Measurements from ENCODE around the gene GALNT14. TPM values are rescaled to one million over a fixed set of nuclear protein-coding genes. Genes with fewer than 3 reads are reported as not detected.
A peak's percentile ranks its signal among the peaks of the same experiment; 100 is the strongest.

The GALNT14 gene
- total RNA-seq, 1 experiment from 2014 or later = 6.0 TPM

DNA sequence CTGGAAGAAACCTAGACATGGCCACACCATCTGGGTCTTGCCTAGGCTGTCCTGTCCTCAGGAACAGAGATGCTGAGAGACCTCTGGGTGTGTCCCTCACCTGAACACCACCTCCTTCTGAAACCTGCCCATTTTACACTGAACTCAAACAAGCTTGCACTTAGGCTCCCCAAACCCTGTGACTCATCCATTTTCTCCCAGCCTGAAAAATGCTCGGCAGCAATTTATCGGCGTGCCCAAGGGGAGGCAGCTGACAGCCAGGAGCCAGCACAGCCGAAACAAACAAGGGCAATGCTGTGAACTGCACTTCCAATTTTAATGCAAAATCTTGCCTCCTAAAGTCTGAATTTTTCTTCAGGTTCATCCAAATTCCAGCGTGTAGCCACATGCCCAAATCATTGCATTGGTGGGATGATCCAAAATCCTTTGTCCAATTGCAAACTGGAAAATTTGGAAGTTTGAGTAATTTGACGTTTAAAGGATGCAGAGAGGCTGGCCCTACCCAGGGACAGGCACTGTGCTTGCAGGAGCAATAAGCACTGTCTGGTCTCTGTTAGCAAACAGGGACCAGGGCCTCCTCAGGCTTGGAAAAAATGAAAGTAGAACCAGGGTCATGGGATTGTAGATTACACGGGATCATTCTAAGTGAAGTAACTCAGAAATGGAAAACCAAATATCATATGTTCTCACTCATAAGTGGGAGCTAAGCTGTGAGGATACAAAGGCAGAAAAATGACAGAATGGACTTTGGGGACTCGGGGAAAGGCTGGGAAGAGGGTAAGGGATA is 67.7 kb downstream of the GALNT14 start:
- H3K4me3 Mint-ChIP-seq = no peak overlapping the region
- no peak for DNase-seq (ENCODE audit: low spot score)
- ATAC-seq = no peak
- ChIA-PET POLR2A (no interaction called here), CTCF (interaction anchor here (0.9 to 2.3 kb wide), 5 partner anchors 9 to 359 kb away, joined by 3 to 9 read pairs (median 4); no protein-coding TSS in a partner anchor)
- H3K4me1 Mint-ChIP-seq = peaks cover 26% of the 10 kb centered on the region
- H3K36me3 Mint-ChIP-seq = no peaks in the 10 kb centered on the region
- H3K27me3 Mint-ChIP-seq (ENCODE audit: low read depth) = no peaks in the 10 kb centered on the region
- H3K27ac Mint-ChIP-seq = peak overlapping the region; percentile 18; the same call in 1 of the 2 replicates
- no peaks in the 10 kb centered on the region for H3K9me3 Mint-ChIP-seq
- no peak for TF ChIP-seq ZBTB21 (CRISPR knock-in tag; IDR thresholded peaks at IDR 0.05; ENCODE audit: borderline replicate concordance)
- no peak for TF ChIP-seq ATF1 (CRISPR knock-in tag; IDR thresholded peaks at IDR 0.05)
- no peak for TF ChIP-seq ESRRA (CRISPR knock-in tag; IDR thresholded peaks at IDR 0.05; ENCODE audit: borderline replicate concordance)
- no peak for TF ChIP-seq FOXK1 (CRISPR knock-in tag; IDR thresholded peaks at IDR 0.05)
- TF ChIP-seq, protein P1, sequence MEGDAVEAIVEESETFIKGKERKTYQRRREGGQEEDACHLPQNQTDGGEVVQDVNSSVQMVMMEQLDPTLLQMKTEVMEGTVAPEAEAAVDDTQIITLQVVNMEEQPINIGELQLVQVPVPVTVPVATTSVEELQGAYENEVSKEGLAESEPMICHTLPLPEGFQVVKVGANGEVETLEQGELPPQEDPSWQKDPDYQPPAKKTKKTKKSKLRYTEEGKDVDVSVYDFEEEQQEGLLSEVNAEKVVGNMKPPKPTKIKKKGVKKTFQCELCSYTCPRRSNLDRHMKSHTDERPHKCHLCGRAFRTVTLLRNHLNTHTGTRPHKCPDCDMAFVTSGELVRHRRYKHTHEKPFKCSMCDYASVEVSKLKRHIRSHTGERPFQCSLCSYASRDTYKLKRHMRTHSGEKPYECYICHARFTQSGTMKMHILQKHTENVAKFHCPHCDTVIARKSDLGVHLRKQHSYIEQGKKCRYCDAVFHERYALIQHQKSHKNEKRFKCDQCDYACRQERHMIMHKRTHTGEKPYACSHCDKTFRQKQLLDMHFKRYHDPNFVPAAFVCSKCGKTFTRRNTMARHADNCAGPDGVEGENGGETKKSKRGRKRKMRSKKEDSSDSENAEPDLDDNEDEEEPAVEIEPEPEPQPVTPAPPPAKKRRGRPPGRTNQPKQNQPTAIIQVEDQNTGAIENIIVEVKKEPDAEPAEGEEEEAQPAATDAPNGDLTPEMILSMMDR (IDR thresholded peaks at IDR 0.05) = no peak
- TF ChIP-seq TCF7 (CRISPR knock-in tag; IDR thresholded peaks at IDR 0.05; ENCODE audit: low read depth) = no peak
- no peak for TF ChIP-seq ZNF396 (CRISPR knock-in tag; IDR thresholded peaks at IDR 0.05; ENCODE audit: borderline replicate concordance)
- TF ChIP-seq ZNF263 (CRISPR knock-in tag; IDR thresholded peaks at IDR 0.05; ENCODE audit: low read depth) = no peak
- TF ChIP-seq, protein P2, sequence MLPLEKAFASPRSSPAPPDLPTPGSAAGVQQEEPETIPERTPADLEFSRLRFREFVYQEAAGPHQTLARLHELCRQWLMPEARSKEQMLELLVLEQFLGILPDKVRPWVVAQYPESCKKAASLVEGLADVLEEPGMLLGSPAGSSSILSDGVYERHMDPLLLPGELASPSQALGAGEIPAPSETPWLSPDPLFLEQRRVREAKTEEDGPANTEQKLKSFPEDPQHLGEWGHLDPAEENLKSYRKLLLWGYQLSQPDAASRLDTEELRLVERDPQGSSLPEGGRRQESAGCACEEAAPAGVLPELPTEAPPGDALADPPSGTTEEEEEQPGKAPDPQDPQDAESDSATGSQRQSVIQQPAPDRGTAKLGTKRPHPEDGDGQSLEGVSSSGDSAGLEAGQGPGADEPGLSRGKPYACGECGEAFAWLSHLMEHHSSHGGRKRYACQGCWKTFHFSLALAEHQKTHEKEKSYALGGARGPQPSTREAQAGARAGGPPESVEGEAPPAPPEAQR (CRISPR knock-in tag; IDR thresholded peaks at IDR 0.05) = no peak

DNA sequence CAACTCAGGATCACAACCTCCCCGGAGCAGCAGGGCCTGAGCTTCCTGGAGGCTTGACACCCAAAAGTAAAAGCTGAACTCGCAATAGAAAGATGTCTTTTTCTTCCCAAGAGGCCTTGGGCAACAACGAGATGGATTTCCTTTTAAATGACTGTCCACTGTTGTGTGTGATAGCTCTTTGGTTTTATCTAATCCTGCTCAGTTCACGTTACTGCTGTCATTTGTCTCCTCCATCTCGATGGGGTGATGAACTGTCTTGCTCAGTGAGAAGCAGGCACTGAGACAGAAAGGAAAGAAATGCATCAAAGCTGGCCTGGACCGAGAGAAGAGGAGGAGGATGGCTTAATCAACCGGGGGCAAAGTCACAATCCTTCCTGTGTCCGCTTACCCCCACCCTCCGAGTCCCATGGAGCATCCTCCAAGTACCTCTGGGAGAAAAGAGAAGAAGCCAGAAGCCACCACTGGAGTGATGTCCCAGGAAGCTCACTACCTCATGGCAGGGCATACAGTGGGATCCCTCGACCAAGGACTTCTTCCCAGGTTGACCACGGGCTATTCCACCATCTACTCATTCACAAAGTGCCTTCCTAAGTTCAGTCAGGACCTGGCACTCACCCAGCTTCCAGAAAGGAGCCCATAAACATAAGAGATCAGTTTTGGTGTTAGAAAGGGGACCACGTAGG is 68.5 kb downstream of the GALNT14 start:
- ATAC-seq (no peak), DNase-seq (ENCODE audit: low spot score) (no peak)
- H3K9me3 Mint-ChIP-seq = no peaks in the 10 kb centered on the region
- H3K36me3 Mint-ChIP-seq = no peaks in the 10 kb centered on the region
- H3K4me1 Mint-ChIP-seq = peaks cover 19% of the 10 kb centered on the region
- CTCF ChIA-PET = interaction anchor here (1.4 to 2.3 kb wide), 2 partner anchors 10 to 100 kb away, joined by 4 to 9 read pairs; no protein-coding TSS in a partner anchor
- no peak overlapping the region for H3K27ac Mint-ChIP-seq
- POLR2A ChIA-PET = no interaction called here
- H3K4me3 Mint-ChIP-seq = no peak overlapping the region
- H3K27me3 Mint-ChIP-seq (ENCODE audit: low read depth) = no peaks in the 10 kb centered on the region
- TF ChIP-seq, protein P3, sequence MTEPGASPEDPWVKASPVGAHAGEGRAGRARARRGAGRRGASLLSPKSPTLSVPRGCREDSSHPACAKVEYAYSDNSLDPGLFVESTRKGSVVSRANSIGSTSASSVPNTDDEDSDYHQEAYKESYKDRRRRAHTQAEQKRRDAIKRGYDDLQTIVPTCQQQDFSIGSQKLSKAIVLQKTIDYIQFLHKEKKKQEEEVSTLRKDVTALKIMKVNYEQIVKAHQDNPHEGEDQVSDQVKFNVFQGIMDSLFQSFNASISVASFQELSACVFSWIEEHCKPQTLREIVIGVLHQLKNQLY (CRISPR knock-in tag; IDR thresholded peaks at IDR 0.05) = no peak
- TF ChIP-seq PRRX2 (CRISPR knock-in tag; IDR thresholded peaks at IDR 0.05) (no peak), SMAD3 (CRISPR knock-in tag; IDR thresholded peaks at IDR 0.05; ENCODE audit: borderline replicate concordance) (no peak), ZNF263 (CRISPR knock-in tag; IDR thresholded peaks at IDR 0.05; ENCODE audit: low read depth) (no peak), JAZF1 (CRISPR knock-in tag; IDR thresholded peaks at IDR 0.05) (no peak), ZNF138 (CRISPR knock-in tag; conservative IDR thresholded peaks at IDR 0.05) (no peak), NR2C2 (CRISPR knock-in tag; IDR thresholded peaks at IDR 0.05) (no peak), GTF2I (CRISPR knock-in tag; conservative IDR thresholded peaks at IDR 0.05) (no peak), KAT7 (CRISPR knock-in tag; IDR thresholded peaks at IDR 0.05; ENCODE audit: borderline replicate concordance) (no peak)
- TF ChIP-seq, protein P4, sequence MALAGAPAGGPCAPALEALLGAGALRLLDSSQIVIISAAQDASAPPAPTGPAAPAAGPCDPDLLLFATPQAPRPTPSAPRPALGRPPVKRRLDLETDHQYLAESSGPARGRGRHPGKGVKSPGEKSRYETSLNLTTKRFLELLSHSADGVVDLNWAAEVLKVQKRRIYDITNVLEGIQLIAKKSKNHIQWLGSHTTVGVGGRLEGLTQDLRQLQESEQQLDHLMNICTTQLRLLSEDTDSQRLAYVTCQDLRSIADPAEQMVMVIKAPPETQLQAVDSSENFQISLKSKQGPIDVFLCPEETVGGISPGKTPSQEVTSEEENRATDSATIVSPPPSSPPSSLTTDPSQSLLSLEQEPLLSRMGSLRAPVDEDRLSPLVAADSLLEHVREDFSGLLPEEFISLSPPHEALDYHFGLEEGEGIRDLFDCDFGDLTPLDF (CRISPR knock-in tag; IDR thresholded peaks at IDR 0.05) = no peak
- TF ChIP-seq, protein P5, sequence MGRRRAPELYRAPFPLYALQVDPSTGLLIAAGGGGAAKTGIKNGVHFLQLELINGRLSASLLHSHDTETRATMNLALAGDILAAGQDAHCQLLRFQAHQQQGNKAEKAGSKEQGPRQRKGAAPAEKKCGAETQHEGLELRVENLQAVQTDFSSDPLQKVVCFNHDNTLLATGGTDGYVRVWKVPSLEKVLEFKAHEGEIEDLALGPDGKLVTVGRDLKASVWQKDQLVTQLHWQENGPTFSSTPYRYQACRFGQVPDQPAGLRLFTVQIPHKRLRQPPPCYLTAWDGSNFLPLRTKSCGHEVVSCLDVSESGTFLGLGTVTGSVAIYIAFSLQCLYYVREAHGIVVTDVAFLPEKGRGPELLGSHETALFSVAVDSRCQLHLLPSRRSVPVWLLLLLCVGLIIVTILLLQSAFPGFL (CRISPR knock-in tag; IDR thresholded peaks at IDR 0.05; ENCODE audit: borderline replicate concordance) = no peak
- TF ChIP-seq, protein P6, sequence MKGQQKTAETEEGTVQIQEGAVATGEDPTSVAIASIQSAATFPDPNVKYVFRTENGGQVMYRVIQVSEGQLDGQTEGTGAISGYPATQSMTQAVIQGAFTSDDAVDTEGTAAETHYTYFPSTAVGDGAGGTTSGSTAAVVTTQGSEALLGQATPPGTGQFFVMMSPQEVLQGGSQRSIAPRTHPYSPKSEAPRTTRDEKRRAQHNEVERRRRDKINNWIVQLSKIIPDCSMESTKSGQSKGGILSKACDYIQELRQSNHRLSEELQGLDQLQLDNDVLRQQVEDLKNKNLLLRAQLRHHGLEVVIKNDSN (CRISPR knock-in tag; IDR thresholded peaks at IDR 0.05) = no peak
- TF ChIP-seq, protein P7, sequence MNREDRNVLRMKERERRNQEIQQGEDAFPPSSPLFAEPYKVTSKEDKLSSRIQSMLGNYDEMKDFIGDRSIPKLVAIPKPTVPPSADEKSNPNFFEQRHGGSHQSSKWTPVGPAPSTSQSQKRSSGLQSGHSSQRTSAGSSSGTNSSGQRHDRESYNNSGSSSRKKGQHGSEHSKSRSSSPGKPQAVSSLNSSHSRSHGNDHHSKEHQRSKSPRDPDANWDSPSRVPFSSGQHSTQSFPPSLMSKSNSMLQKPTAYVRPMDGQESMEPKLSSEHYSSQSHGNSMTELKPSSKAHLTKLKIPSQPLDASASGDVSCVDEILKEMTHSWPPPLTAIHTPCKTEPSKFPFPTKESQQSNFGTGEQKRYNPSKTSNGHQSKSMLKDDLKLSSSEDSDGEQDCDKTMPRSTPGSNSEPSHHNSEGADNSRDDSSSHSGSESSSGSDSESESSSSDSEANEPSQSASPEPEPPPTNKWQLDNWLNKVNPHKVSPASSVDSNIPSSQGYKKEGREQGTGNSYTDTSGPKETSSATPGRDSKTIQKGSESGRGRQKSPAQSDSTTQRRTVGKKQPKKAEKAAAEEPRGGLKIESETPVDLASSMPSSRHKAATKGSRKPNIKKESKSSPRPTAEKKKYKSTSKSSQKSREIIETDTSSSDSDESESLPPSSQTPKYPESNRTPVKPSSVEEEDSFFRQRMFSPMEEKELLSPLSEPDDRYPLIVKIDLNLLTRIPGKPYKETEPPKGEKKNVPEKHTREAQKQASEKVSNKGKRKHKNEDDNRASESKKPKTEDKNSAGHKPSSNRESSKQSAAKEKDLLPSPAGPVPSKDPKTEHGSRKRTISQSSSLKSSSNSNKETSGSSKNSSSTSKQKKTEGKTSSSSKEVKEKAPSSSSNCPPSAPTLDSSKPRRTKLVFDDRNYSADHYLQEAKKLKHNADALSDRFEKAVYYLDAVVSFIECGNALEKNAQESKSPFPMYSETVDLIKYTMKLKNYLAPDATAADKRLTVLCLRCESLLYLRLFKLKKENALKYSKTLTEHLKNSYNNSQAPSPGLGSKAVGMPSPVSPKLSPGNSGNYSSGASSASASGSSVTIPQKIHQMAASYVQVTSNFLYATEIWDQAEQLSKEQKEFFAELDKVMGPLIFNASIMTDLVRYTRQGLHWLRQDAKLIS (CRISPR knock-in tag; IDR thresholded peaks at IDR 0.05; ENCODE audit: borderline replicate concordance) = no peak
